GM21717 (cell line): Measurements from ENCODE around the gene TRIM40.
"Not testable (repeated sequence)": the region's sequence is repeated elsewhere in the genome, so short reads cannot be mapped to it uniquely, and the experiment has no call there.

ENCODE experiments used
- ATAC-seq: cut with Tn5 transposase; IDR thresholded peaks from one replicate; pipeline ENCODE4 v1.9.1; 2021; ENCODE audit warnings: mild to moderate bottlenecking, moderate library complexity; ENCODE audit not compliant: unreplicated experiment

The TRIM40 gene

DNA sequence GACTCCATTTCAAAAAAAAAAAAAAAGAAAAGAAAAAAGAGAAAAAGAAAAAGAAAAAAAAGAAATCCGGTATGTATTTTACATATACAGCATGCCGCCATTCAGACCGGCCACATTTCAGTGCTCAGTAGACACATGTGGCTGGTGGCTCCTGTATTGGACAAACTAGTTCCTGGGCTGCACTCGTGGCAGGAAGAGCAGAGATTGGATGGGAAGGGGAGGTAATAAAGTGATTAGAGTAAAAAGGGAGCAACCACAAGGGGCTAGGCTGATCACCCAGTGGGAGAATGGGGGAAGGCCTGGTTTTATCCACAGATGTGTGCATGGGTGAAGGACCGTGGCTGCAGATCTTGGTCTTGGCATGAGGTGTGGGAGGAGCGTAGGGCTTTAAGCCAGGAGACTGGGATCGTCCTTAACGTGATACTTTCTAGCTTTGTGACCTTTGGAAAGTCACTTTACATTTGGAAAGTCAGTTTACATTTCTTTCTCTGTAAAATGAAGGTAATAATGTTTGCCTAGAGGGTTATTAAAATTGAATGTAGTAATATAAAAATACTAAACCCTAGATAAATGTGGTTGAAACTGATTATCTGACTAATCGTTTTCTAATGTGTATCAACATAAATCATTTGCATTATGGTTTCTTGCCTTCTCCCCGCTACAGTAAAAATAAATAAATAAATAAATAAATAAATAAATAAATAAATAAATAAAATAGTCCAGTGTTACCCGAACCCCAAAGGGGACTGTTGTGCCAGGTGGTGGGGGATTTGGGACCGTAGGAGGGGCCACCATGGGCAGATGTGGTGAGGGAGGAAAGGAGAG, 26.5 kb downstream of the TRIM40 start:
- no peak for ATAC-seq

DNA sequence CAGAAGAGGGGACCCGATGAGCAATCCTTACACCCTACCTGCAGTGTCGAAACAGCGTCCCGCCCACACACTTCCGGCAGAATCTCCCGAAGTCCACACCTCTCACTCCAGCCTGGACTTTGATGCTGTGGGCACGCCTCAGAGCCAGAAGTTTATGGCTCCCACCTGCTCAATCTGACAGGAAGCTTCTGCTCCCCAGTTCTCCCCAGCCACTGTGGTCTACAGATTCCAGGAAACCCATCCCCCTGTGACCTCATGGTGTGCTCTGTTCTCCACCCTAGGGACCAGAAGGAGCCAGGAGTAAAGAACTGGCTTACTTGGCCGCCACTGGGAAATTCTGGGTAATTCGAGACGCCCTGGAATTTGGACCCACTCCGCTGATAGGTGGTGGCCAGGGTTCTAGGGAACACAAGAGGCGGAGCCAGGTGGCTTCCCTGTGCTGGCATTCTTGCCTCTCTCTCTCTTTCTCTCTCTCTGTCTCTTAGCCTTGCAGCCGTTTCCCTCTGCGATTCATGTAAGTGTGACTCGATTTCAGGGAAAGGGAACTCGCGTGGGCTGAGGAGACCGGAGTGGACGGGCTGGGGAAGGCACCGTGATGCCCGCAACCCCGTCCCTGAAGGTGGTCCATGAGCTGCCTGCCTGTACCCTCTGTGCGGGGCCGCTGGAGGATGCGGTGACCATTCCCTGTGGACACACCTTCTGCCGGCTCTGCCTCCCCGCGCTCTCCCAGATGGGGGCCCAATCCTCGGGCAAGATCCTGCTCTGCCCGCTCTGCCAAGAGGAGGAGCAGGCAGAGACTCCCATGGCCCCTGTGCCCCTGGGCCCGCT, 27.4 kb downstream of the TRIM40 start, which contains the start of gene TRIM15:
TSS of gene TRIM15 (plus strand) at position 457 of the 828 bp plus-strand sequence. CDS start at position 596, 139 bp downstream.
- ATAC-seq, result no peak

DNA sequence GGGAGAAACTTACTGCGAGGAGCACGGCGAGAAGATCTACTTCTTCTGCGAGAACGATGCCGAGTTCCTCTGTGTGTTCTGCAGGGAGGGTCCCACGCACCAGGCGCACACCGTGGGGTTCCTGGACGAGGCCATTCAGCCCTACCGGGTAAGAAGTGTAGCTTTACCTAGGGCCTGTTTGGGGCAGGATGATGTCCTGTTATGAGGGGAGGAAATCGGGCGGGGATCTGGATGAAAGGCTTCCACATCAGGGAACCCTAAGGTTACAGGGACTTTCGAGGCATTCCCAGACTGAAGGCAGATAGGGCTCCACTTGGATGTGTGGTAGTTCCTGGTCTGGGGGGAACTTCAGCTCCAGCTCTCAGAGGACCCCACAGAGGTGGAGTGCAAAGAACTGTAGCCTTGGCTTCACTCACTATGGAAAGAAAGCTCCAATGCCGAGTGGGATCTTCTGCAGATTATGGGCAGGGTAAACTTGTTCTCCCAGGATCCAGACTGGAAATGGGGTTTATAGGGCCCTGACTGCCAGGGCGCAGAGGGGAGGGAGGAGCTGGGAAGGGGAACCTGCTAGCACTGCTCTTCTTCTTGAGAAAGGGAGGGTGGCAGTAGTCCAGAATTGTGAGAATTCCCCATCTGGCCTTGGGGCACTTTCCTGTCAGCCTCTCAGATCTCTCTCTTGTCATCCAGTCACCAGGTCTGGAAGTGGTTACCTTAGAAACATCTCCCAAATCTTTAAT, 28.1 kb downstream of the TRIM40 start:
- ATAC-seq, result no peak

DNA sequence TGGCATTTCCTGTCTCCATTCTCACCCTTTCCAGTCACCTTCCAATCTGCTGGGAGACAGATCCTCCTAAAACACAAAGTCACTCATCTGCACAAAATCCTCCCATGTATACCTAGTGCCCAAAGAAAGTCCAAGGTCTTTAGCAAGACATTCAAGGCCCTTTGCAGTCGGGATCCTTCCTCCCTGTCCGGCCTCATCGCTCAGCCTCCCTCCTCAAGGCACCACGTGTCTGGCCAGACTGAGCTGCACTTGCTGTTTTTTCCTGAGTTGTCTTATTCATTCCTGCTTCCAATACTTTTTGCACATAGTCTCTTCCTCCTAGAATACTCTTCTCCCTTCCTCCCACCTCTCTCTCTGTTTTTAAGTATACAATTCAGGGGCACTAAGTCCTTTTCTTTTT, 28.8 kb downstream of the TRIM40 start:
- ATAC-seq, result no peak

DNA sequence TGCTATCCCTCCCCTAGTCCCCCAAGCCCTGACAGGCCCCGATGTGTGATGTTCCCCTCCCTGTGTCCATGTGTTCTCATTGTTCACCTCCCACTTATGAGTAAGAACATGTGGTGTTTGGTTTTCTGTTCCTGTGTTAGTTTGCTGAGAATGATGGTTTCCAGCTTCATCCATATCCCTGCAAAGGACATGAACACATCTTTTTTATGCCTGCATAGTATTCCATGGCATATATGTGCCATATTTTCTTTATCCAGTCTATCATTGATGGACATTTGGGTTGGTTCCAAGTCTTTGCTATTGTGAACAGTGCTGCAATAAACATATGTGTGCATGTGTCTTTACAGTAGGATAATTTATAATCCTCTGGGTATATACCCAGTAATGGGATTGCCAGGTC, 29.3 kb downstream of the TRIM40 start:
- ATAC-seq, result not testable (repeated sequence)

DNA sequence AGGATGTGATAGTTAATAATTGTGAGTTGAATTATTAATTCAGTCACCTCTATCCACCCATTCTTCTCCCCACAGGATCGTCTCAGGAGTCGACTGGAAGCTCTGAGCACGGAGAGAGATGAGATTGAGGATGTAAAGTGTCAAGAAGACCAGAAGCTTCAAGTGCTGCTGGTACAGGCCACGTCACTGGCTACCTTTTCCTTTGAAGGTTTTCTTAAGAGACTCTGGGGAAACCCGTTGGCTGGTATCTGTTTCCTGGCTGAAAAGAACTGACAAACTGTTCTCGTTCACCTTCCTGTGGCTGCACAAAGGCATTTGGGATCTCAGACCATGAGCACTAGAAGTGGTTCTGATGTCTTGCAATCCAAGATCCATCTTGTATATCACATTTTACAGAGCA, 31.2 kb downstream of the TRIM40 start:
- ATAC-seq, result no peak

DNA sequence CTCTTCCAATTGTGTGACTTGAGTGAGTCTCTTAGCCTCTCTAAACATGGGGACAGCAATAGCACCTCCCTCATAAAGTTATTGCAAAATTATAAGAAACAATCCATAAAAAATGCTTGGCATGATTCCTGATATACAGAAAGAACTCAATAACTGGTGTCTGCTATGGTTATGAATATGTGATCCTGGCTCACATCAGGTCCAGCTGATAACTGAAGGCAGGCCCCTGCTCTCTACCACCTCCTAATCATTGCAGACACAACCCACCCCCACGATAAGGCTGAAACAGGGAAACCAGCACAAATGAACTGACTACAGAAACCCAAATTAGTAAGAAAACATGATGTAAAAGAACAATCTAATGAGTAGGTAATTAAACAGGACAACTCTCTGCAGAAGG, 32.8 kb downstream of the TRIM40 start:
- no peak for ATAC-seq

DNA sequence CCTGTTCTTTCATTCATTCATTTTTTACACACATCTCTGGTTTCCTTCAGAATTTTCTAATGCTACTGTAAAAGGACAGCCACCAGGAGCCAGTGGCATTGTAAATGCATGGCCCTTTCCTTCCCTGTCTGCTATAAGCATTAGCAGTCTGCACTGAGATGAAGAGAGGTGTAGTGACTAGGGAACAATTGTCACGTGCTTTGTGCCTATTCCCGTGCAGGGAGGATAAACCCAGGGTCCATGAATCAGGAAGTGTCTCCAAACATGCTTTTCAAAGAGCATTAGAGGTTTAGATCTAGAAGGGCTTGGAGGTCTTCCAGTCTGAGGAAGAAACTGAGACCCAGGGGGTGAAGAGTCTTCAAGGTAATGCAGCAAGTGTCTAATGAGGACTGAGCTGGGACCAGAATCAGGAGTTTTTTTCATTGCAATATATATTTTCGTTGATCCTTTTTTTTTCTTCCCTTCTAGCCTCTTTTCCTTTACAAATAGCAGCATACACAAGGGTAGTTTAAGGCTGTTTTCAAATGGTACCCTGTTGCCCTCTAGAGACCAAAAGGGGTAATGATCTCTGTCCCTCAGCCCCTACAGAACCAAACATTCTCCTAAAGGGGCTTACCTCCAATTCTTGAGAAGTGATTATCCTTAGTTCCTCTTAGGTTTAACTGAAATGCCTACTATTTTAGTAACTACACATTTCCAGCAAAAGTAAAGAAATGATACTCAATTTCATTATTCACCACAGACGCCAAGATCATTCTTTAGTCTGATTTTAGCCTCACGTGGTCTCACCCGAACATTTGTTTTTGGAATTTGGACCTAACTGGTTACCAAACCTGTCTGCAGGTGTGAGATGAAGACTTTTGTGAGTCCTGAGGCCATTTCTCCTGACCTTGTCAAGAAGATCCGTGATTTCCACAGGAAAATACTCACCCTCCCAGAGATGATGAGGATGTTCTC, 34.0 kb downstream of the TRIM40 start:
- no peak for ATAC-seq

DNA sequence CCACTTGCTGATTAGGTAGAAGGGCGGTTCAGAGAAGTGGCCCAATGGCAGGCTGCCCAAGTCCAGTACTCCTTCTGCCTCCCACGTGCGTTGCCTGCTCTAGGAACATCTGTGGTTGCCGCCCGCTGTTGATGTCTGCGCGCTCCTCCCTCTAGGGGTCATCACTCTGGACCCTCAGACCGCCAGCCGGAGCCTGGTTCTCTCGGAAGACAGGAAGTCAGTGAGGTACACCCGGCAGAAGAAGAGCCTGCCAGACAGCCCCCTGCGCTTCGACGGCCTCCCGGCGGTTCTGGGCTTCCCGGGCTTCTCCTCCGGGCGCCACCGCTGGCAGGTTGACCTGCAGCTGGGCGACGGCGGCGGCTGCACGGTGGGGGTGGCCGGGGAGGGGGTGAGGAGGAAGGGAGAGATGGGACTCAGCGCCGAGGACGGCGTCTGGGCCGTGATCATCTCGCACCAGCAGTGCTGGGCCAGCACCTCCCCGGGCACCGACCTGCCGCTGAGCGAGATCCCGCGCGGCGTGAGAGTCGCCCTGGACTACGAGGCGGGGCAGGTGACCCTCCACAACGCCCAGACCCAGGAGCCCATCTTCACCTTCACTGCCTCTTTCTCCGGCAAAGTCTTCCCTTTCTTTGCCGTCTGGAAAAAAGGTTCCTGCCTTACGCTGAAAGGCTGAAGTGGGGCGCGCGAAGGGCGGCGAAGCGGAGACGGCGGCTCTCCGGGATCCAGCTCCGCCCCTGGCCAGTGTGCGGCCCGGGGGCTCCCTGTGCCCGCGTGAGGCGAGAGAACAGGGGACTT, 35.9 kb downstream of the TRIM40 start:
- ATAC-seq, result no peak

DNA sequence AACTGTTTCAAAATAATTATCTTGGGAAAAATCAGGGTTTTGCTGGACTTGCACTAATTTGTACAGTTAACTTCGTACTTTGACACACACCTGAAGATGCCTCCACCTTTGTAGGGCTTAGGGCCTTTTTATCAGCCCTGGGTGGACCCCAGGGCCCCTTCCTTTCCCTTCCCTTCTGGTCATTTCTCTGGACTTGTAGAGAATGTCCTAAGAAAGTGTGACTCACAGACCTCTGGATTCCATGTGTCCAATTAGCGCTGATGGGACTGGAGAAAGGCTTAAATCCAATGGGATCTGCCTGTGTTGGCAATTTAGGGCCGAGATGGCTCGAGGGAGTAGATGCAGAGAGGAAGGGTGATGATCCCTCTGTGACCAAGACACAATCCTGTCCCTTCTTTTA, 36.7 kb downstream of the TRIM40 start:
- no peak for ATAC-seq

DNA sequence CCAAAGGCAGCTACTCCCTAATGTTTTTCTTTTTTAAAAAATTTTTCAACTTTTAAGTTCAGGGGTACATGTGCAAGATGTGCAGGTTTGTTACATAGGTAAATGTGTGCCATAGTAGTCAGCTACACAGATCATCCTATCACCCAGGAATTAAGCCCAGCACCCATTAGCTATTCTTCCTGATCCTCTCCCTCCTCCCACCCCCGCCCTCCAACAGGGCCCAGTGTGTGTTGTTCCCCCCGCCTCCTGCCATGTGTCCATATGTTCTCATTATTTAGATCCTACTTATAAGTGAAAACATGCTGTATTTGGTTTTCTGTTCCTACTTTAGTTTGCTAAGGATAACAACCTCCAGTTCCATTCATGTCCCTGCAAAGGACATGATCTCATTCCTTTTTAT, 39.8 kb downstream of the TRIM40 start:
- no peak for ATAC-seq

DNA sequence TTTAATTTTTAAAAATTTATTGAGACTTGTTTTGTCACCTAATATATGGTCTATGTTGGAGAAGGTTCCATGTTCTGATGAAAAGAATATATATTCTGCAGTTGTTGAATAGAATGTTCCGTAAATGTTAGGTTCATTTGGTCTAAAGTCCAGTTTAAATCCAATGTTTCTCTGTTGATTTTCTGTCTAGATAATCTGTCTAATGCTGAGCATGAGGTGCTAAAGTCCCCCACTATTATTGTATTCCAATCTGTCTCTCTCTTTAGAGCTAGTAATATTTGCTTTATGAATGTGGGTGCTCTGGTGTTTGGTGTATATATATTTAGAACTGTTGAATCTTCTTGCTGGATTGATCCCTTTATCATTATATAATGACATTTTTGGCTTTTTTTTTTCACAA, 42.9 kb downstream of the TRIM40 start:
- no peak for ATAC-seq

DNA sequence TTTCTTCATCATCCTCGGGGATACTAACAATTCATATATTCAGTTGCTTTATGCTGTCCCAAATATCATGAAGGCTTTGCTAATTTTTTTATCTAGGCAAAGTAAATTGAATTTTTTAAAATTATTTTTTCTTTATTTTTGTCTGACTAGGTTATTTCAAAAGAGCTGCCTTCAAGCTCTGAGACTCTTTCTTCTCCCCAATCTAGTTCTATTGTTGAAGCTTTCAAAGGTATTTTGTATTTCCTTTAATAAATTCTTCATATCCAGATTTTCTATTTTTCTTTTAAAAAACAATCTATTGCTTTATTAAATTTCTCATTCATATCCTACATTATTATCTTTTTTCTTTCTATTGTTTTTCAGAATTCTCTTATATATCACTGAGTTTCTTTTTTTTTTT, 44.2 kb downstream of the TRIM40 start:
- ATAC-seq, result no peak

DNA sequence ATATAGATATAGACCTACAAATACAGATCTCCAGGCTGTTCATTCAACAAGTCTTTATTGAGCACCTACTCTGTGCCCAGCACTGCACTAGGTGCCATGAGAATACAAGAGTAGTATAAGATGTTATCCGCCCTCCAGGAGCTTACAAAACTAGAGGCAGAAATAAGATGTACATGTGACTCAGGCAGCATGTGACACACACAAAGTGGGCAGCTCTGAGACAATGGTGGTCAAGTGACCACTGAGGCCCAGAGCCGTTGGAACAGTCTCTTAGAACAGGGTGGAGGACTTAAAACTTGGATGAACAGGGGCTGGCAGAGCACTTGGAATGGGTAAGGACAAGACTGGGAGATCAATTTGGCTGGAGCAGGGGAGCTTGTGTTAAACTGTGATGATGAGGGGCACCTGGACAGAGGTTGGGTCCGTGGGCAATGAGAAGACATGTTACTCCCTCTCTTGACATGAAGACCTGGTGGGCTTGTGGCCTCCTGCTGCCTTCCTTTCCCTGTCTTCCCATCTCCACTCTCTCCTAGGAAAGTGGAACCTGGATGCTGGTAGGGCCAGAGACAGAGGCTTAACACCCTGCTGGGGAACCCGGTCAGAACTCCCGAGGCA, 48.6 kb downstream of the TRIM40 start:
- ATAC-seq, result no peak

DNA sequence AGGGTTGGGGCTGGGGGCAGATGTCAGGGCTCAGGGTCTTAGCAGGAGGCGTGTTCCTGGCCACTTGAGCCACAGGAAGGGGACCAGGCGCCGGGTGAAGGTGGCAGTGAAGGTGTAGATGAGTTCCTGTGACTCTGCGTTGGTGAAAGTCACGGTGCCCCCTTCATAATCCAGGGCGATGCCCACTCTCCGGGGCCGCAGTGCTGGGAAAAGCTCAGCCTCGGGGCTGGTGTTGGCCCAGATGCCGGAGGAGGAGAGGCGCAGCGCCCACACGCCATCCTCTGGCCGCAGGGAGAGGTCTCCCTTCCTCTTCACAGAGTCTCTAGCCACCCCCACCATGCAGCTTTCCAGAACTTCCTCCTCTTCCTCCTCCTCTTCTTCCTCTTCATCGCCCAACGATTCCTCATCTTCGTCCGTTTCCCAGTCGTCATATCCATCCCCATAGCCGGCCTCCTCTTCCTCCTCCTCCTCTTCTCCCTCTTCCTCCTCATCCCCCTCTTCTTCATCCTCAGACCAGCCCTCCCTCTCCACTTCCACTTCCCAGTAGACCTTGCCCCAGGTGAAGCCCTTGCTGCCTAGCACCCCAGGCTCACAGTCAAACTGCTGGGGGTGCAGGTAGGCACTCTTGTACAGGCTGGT, 50.0 kb downstream of the TRIM40 start:
- no peak for ATAC-seq

DNA sequence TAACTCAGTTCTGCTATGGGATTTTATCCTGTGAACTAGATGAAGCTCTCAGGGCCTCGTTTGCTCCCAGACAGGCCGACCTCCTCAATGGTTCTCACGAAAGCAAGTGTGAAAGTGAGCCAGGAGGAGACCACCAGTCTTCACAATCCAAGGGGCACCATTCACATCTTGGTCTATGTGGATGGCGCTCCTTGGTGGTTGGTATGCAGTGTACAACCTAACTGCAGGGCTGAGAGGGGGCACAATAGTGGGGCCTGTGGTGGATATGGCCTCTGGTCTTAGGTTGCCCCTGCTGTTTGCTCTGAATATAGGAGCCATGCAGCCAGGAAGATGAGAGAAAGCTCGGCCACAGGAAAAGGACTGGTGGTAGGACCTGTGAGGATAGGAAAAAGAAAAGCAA, 52.6 kb downstream of the TRIM40 start:
- ATAC-seq, result no peak

DNA sequence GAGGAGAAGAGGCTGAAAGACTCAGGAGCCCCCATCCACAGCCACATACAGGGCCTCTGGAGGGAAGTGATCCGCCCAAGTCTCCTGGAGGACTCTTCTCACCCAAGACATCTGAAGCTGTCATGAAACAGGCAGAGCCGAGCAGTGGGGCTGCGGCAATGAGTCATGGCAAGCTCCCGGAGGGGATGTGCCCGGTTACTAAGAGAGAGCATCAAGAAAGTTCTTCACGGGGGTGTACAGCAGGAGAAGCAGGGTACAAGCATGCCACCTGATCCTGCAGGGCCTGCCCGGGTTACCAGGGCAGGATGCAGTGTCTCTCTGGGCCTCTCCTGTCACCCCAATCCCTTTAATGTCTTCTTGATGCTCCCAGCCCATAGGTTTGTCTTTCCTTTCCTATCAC, 56.1 kb downstream of the TRIM40 start:
- no peak for ATAC-seq
